Kidney (tissue), 14 donors: ENCODE measurements around the gene MINDY1. TPM values are rescaled to one million over a fixed set of nuclear protein-coding genes. Genes with fewer than 3 reads are reported as not detected.

Experiments used
- DNase-seq, 5 donors: peaks; one replicate each; pipeline ENCODE4 v3.0.0-alpha.2; 2013 to 2020
- FAIRE-seq: peaks from 2 replicates; lab custom pipeline; 2012; peaks lifted over from hg19 to GRCh38; lab: Jason Lieb, UNC
- H3K27ac ChIP-seq, 2 donors: one replicate each; pipeline ENCODE4 v1.7.0; 2013; ENCODE audit warnings: low read depth in 2 of 2, low read length in 2 of 2, inconsistent platforms in 1 of 2
- H3K27me3 ChIP-seq: one replicate; pipeline ENCODE4 v1.7.1; 2013; ENCODE audit warnings: low read length, inconsistent platforms; ENCODE audit not compliant: control insufficient read depth, insufficient read depth
- H3K36me3 ChIP-seq, 3 donors: one replicate each; pipeline versions ENCODE4 v1.7.0 to v1.7.1; 2013; ENCODE audit warnings: low read length in 3 of 3, control low read depth in 1 of 3, inconsistent platforms in 1 of 3; ENCODE audit not compliant: insufficient read depth in 3 of 3, control insufficient read depth in 2 of 3
- H3K4me1 ChIP-seq, 3 donors: one replicate each; pipeline versions ENCODE4 v1.7.0 to v1.7.1; 2013; ENCODE audit warnings: low read length in 3 of 3, inconsistent platforms in 1 of 3, low read depth in 1 of 3; ENCODE audit not compliant: control insufficient read depth in 2 of 3, insufficient read depth in 2 of 3
- H3K4me3 ChIP-seq, 3 donors: one replicate each; pipeline versions ENCODE4 v1.7.0 to v1.8.1; 2013; ENCODE audit warnings: low read length in 3 of 3, control low read depth in 1 of 3, inconsistent platforms in 1 of 3
- H3K9ac ChIP-seq, 3 donors: one replicate each; pipeline versions ENCODE4 v1.7.0 to v1.7.1; 2013; ENCODE audit warnings: low read length in 3 of 3, control low read depth in 1 of 3, inconsistent platforms in 1 of 3
- H3K9me3 ChIP-seq, 3 donors: one replicate each; pipeline versions ENCODE4 v1.7.0 to v1.7.1; 2013; ENCODE audit warnings: low read length in 3 of 3, control low read depth in 1 of 3, inconsistent platforms in 1 of 3; ENCODE audit not compliant: control insufficient read depth in 2 of 3, insufficient read depth in 1 of 3
- intact Hi-C: fragments of 100-400 bp; cut with DNase I; formaldehyde crosslinking; loops from one replicate; pipeline ENCODE4 v1.11.1; 2022
- polyA plus RNA-seq: library from polyadenylated mRNA; stranded (reverse); fragments of 350-450 nt; fragmentation: Illumina TruSeq; extraction: RNeasy Lipid Tissue Mini Kit (QIAGEN cat#74804); gene quantifications from one replicate; pipeline ENCODE4 v1.2.3, GENCODE V29; 2014; ENCODE audit warnings: low read depth, low replicate concordance; ENCODE audit not compliant: insufficient read depth
- total RNA-seq: library from RNA; stranded (reverse); fragmentation: NEBNext Ultra II Directional; extraction: Animal tissue kit (Norgen Biotek cat#: 25700); gene quantifications from one replicate; pipeline ENCODE4 v1.2.1, GENCODE V29; 2021
- TF ChIP-seq, protein P1 (sequence below): IDR thresholded peaks from 3 replicates; pipeline ENCODE4 v1.5.1; 2012; ENCODE audit warnings: mild to moderate bottlenecking, moderate library complexity, borderline replicate concordance; ENCODE audit not compliant: insufficient read depth; ENCODE audit errors: extremely low read depth
- donor health status: control.
- donor health status: control.
- donor health status: control.
- donor health status: control.
- donor health status: control.
- donor health status: DM: yes; HTN: yes; CAD: no.
- donor health status: Normal renal cell carcinoma (clear cell type).

The MINDY1 gene
- total and polyA plus RNA-seq, 2 donors from 2014 or later: 33.5 to 35.1 TPM

DNA sequence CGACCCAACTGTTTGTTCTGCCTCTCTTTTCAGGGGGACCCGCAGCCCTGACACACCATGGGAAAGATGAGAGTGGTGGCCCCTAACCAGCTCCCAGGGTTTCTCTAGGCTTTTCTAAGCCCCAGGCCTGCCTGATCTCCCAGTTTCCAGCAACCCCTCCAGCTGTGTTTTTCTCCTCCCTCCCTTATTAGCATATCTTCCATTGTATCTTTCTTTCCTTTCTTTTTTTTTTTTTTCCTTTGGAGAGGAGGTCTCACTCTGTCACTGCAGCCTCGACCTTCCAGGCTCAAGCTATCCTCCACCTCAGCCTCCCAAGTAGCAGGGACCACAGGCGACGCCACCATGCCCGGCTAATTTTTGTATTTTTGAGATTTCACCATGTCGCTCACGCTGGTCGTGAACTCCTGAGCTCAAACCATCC lies 30.3 kb downstream of the MINDY1 start:
- Histone ChIP-seq H3K9ac (no peak overlapping the region), H3K27me3 (no peaks in the 10 kb centered on the region), H3K27ac (peak overlapping the region in 1 of 2 donors; percentile 68), H3K4me3 (no peak overlapping the region), H3K36me3 (no peaks in the 10 kb centered on the region), H3K4me1 (peaks cover 2 to 45% (median 45%) of the 10 kb centered on the region in 3 donors), H3K9me3 (no peaks in the 10 kb centered on the region)
- FAIRE-seq: no peak
- TF ChIP-seq, protein P1, sequence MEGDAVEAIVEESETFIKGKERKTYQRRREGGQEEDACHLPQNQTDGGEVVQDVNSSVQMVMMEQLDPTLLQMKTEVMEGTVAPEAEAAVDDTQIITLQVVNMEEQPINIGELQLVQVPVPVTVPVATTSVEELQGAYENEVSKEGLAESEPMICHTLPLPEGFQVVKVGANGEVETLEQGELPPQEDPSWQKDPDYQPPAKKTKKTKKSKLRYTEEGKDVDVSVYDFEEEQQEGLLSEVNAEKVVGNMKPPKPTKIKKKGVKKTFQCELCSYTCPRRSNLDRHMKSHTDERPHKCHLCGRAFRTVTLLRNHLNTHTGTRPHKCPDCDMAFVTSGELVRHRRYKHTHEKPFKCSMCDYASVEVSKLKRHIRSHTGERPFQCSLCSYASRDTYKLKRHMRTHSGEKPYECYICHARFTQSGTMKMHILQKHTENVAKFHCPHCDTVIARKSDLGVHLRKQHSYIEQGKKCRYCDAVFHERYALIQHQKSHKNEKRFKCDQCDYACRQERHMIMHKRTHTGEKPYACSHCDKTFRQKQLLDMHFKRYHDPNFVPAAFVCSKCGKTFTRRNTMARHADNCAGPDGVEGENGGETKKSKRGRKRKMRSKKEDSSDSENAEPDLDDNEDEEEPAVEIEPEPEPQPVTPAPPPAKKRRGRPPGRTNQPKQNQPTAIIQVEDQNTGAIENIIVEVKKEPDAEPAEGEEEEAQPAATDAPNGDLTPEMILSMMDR: no peak
- no peak for DNase-seq
- intact Hi-C loops: no loop called here

DNA sequence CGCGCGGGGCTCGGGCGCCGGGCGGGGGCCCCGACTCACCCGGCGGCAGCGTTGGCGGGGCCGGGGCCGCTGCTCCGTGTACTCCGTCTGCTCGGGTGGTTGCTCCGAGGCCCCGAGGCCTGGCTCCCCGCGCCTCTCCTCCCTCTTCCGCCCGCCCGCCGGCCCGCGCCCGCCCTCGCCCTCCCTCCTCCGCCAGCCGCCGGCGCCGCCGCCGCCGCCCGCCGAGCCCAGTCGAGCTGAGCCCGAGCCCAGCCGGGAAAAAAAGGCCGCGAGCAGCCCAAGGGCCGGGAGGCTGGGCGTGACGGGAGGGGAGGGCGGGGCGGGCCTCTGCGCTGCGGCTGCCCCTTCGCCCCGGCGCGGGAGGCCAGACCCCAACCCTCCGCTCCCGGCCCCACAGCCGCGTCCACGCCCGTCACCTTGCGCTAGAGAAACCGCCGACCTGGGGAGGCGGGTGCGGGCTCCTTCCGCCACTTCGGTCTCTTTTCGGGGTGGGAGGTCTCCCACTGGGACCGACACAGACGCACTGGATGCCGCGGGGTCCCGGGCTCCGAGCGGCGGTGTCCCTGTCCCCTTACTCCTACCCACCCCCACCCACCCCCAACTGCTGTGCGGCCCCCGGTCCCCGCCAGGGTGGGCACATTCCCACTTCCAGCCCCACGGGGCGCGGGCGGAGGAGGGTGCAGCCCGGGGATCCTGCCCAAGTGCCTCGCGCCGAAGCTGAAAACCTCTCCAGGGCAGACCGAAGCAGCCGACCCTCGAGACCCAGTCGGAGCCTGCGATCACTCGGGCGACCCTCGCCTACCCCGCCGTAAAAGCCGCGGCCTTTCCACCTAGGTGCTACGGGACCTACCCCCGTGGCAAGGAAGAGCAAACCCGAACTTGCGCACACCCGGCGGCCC lies 31.9 kb downstream of the MINDY1 start, which contains the start of gene CERS2:
Gene CERS2 (minus strand): TSS at position 256 of the 899 bp plus-strand sequence. CDS start 5,745 bp downstream, outside the sequence.
- peak; percentile 90 to 95 (median 92) for DNase-seq
- Histone ChIP-seq H3K4me1 (peaks cover 6 to 49% (median 49%) of the 10 kb centered on the region in 3 donors), H3K27ac (peak within 1 kb of the TSS; percentile 81 to 94), H3K27me3 (no peaks in the 10 kb centered on the region), H3K36me3 (no peaks in the 10 kb centered on the region), H3K9ac (peak within 1 kb of the TSS; percentile 77 to 96 (median 95)), H3K9me3 (no peaks in the 10 kb centered on the region), H3K4me3 (peak within 1 kb of the TSS; percentile 76 to 94 (median 92))
- TF ChIP-seq, protein P1: no peak
- intact Hi-C loops: no loop called here
- no peak for FAIRE-seq

DNA sequence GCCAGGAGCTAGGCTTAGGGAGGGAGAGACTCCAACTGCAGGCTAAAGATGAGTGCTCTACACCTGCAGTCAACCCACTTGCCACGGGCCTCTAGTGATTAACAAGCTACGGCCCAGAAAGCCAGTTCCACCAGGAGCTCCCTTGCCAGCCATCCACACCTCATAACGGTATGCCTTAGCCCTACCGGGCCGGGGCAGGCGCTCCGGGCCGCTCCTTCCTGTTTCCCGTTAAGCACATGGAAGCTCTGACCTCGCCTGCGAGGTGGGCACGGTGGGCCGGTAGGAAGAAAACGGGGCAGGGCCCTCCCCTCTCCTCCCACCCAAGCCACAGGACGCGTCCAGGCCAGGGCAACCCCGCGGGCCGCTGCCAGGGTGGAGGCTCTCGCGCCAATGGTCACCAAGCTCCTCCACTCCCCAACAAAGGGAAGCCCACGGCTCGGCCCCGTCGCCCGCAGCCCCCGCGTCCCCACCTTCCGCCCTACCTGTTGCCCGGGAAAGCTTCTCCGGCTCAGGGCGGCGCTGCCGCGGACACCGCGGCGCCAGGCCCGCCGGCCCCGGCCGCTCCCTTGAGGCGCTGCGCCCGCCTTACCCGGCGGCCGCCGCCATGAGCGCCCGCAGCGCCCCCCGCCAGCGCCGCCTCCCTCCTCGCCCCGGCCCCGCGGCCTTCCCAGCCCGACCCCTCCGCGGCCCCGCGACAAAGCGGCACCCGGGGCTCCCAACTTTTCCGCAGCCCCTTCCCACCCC lies 32.7 kb downstream of the MINDY1 start:
- Histone ChIP-seq H3K27me3 (no peaks in the 10 kb centered on the region), H3K9me3 (no peaks in the 10 kb centered on the region), H3K4me1 (peaks cover 4 to 47% (median 46%) of the 10 kb centered on the region in 3 donors), H3K27ac (peak overlapping the region; percentile 81 to 94), H3K9ac (peak overlapping the region; percentile 77 to 96 (median 95)), H3K36me3 (no peaks in the 10 kb centered on the region), H3K4me3 (peak overlapping the region; percentile 76 to 94 (median 92))
- DNase-seq (peak; percentile 49 to 83 (median 59)), FAIRE-seq (no peak)
- intact Hi-C loops: no loop called here
- TF ChIP-seq, protein P1: peak; percentile 17
